ENCODE data around the gene MANSC1. TPM values are rescaled to one million over a fixed set of nuclear protein-coding genes. Genes with fewer than 3 reads are reported as not detected.

Gene MANSC1
- total and polyA plus RNA-seq, 9 of the 15 experiments (the other 6 are each of a cell fraction or from before 2014, with no cell fraction given), result 0.76 to 8.6 (median 3.1) TPM

DNA sequence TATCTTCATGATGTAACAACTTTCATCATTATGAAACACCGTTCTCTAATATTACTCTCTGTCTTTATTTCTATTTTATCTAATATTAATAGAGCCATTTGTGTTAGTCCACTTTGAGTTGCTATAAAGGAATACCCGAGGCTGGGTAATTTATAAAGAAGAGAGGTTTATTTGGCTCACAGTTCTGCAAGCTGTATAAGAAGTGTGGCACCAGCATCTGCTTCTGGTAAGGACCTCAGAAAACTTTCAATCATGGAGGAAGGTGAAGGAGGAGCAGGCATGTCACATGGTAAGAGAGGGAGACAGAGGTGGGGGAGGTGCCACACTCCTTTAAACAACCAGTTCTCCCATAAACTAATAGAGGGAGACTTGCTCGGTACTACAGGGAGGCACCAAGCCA, 31.9 kb upstream of the MANSC1 start:
- POLR2A ChIA-PET, result no interaction called here
- no peaks in the 10 kb centered on the region for H3K79me2 ChIP-seq (ENCODE audit: control insufficient read depth, insufficient read depth, low read length)
- 66% methylated on average over 3 of the region's 3 CpGs for WGBS (ENCODE audit: insufficient coverage, low coverage, missing lambda C conversion rate)
- no peak overlapping the region for H2AFZ ChIP-seq (ENCODE audit: low read depth, low read length)
- no peak overlapping the region for H3K4me3 ChIP-seq
- no peaks in the 10 kb centered on the region for H3K9me1 ChIP-seq (ENCODE audit: control insufficient read depth, insufficient read depth, low read length)
- no peaks in the 10 kb centered on the region for H3K27me3 ChIP-seq (ENCODE audit: control insufficient read depth in 2 of 2, insufficient read depth in 2 of 2, low read length in 2 of 2)
- H3K9me3 ChIP-seq (replicated peaks; ENCODE audit: control insufficient read depth, insufficient read depth, low read depth, low read length), result no peaks in the 10 kb centered on the region
- no peaks in the 10 kb centered on the region for H4K20me1 ChIP-seq (replicated peaks; ENCODE audit: control insufficient read depth, insufficient read depth, low read length)
- CTCF ChIA-PET (ENCODE audit: low intra/inter-chr PET ratio), result no interaction called here
- no TSS peak for BruUV-seq (replicated peaks)
- no peak for FAIRE-seq
- no peak overlapping the region; the same call in 1 of the 2 replicates for H3K4me2 ChIP-seq (ENCODE audit: insufficient read depth, low read length)
- peaks cover 3 to 10% of the 10 kb centered on the region in 2 experiments; a peak in 3 of 5 replicates for H3K4me1 ChIP-seq (replicated peaks in 1 of 2; ENCODE audit: control insufficient read depth in 2 of 2, insufficient read depth in 2 of 2, low read length in 2 of 2)
- peak in 1 of 4 experiments; percentile 11 for DNase-seq (ENCODE audit: extremely low read depth in 1 of 4, low spot score in 3 of 4)
- no peak overlapping the region for H3K9ac ChIP-seq (ENCODE audit: insufficient read depth in 1 of 2, low read depth in 2 of 2, low read length in 2 of 2)
- intact Hi-C loops (cut with micrococcal nuclease) (loop anchor here (10.0 kb wide), 1 partner anchor 113 kb away; no protein-coding TSS in a partner anchor), in situ Hi-C loops (cut with MboI) (no loop called here)
- H3K36me3 ChIP-seq (ENCODE audit: control insufficient read depth, insufficient read depth, low read length), result 0 out of 3 replicates have a peak, but pooled peaks cover 2% of the 10 kb centered on the region
- no peak for TF ChIP-seq TRIM24 (IDR thresholded peaks at IDR 0.05)
- TF ChIP-seq ZNF766 (CRISPR knock-in tag; conservative IDR thresholded peaks at IDR 0.05), result peak; percentile 86
- no peak overlapping the region for H3K27ac ChIP-seq (ENCODE audit: extremely low read depth, low read depth, low read length)
- ATAC-seq, result peak; percentile 53; the same call in 2 of the 3 replicates

DNA sequence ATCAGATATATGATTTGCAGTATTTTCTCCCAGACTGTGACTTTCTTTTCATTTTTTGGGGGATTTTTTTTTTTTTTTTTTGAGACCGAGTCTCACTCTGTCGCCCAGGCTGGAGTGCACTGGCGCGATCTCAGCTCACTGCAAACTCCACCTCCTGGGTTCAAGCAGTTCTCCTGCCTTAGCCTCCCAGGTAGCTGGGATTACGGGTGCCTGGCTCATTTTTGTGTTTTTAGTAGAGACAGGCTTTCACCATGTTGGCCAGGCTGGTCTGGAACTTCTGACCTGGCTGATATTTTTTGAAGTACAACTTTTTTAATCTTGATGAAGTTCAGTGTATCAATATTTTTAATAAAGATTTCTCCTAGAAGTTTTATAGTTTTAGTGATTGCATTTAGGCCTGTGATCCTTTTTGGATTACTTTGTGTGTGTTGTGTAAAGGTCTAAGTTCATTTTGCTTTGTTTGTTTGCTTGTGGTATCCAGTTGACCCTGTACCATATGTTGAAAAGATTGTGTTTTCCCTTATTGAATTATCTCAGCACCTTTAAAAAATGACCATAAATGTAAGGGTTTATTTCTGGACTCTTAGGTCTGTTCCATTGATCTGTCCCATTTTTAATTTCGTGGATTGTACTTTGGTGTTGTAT, 31.0 kb upstream of the MANSC1 start:
- no peak overlapping the region for H3K27ac ChIP-seq (ENCODE audit: extremely low read depth, low read depth, low read length)
- DNase-seq (ENCODE audit: extremely low read depth in 1 of 4, low spot score in 3 of 4) (no peak), FAIRE-seq (no peak), ATAC-seq (no peak)
- no peak overlapping the region for H3K9ac ChIP-seq (ENCODE audit: insufficient read depth in 1 of 2, low read depth in 2 of 2, low read length in 2 of 2)
- no peaks in the 10 kb centered on the region for H3K9me1 ChIP-seq (ENCODE audit: control insufficient read depth, insufficient read depth, low read length)
- no peak overlapping the region for H3K4me3 ChIP-seq
- H3K27me3 ChIP-seq (ENCODE audit: control insufficient read depth in 2 of 2, insufficient read depth in 2 of 2, low read length in 2 of 2), result no peaks in the 10 kb centered on the region
- WGBS (ENCODE audit: insufficient coverage, low coverage, missing lambda C conversion rate), result 83% methylated on average over 6 of the region's 6 CpGs
- H3K4me1 ChIP-seq (replicated peaks in 1 of 2; ENCODE audit: control insufficient read depth in 2 of 2, insufficient read depth in 2 of 2, low read length in 2 of 2), result peaks cover 3 to 10% of the 10 kb centered on the region in 2 experiments; a peak in 3 of 5 replicates
- ChIA-PET POLR2A (interaction anchor here (0.6 kb wide), 1 partner anchor 127 kb away, joined by 3 read pairs; no protein-coding TSS in a partner anchor), CTCF (ENCODE audit: low intra/inter-chr PET ratio) (no interaction called here)
- H3K9me3 ChIP-seq (replicated peaks; ENCODE audit: control insufficient read depth, insufficient read depth, low read depth, low read length), result no peaks in the 10 kb centered on the region
- H3K4me2 ChIP-seq (ENCODE audit: insufficient read depth, low read length), result no peak overlapping the region
- no peak overlapping the region for H2AFZ ChIP-seq (ENCODE audit: low read depth, low read length)
- intact Hi-C loops (cut with micrococcal nuclease), result loop anchor here (10.0 kb wide), 1 partner anchor 114 kb away; no protein-coding TSS in a partner anchor
- in situ Hi-C loops (cut with MboI), result no loop called here
- H3K79me2 ChIP-seq (ENCODE audit: control insufficient read depth, insufficient read depth, low read length), result no peaks in the 10 kb centered on the region
- BruUV-seq (replicated peaks), result no TSS peak
- no peaks in the 10 kb centered on the region for H4K20me1 ChIP-seq (replicated peaks; ENCODE audit: control insufficient read depth, insufficient read depth, low read length)
- H3K36me3 ChIP-seq (ENCODE audit: control insufficient read depth, insufficient read depth, low read length), result 0 out of 3 replicates have a peak, but pooled peaks cover 2% of the 10 kb centered on the region
- TF ChIP-seq, protein P1, sequence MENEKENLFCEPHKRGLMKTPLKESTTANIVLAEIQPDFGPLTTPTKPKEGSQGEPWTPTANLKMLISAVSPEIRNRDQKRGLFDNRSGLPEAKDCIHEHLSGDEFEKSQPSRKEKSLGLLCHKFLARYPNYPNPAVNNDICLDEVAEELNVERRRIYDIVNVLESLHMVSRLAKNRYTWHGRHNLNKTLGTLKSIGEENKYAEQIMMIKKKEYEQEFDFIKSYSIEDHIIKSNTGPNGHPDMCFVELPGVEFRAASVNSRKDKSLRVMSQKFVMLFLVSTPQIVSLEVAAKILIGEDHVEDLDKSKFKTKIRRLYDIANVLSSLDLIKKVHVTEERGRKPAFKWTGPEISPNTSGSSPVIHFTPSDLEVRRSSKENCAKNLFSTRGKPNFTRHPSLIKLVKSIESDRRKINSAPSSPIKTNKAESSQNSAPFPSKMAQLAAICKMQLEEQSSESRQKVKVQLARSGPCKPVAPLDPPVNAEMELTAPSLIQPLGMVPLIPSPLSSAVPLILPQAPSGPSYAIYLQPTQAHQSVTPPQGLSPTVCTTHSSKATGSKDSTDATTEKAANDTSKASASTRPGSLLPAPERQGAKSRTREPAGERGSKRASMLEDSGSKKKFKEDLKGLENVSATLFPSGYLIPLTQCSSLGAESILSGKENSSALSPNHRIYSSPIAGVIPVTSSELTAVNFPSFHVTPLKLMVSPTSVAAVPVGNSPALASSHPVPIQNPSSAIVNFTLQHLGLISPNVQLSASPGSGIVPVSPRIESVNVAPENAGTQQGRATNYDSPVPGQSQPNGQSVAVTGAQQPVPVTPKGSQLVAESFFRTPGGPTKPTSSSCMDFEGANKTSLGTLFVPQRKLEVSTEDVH (IDR thresholded peaks at IDR 0.05; ENCODE audit: low read depth, partially characterized antibody), result no peak
- TF ChIP-seq PURB (CRISPR knock-in tag; IDR thresholded peaks at IDR 0.05; ENCODE audit: low read depth), result no peak
- TF ChIP-seq CBX8 (IDR thresholded peaks at IDR 0.05; ENCODE audit: borderline replicate concordance, extremely low read depth, low read depth, low read length, poor library complexity, severe bottlenecking), result no peak
- TF ChIP-seq, protein P2, sequence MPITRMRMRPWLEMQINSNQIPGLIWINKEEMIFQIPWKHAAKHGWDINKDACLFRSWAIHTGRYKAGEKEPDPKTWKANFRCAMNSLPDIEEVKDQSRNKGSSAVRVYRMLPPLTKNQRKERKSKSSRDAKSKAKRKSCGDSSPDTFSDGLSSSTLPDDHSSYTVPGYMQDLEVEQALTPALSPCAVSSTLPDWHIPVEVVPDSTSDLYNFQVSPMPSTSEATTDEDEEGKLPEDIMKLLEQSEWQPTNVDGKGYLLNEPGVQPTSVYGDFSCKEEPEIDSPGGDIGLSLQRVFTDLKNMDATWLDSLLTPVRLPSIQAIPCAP (CRISPR knock-in tag; IDR thresholded peaks at IDR 0.05; ENCODE audit: borderline replicate concordance), result no peak
- TF ChIP-seq ZNF146 (CRISPR knock-in tag; IDR thresholded peaks at IDR 0.05; ENCODE audit: unreplicated experiment), result no peak
- TF ChIP-seq SRSF3 (IDR thresholded peaks at IDR 0.05; ENCODE audit: insufficient read depth, low read length), result no peak
- no peak for TF ChIP-seq SIX5 (IDR thresholded peaks at IDR 0.05; ENCODE audit: borderline replicate concordance in 1 of 2, insufficient read depth in 1 of 2, low read depth in 1 of 2, low read length in 2 of 2)
- no peak for TF ChIP-seq ZBTB7A (IDR thresholded peaks at IDR 0.05; ENCODE audit: borderline replicate concordance, control insufficient read depth, low read depth, low read length)

Measured in K562 (cell line).